Chondrocyte (in vitro differentiated cells): ENCODE measurements around the gene ARSJ. TPM values are rescaled to one million over a fixed set of nuclear protein-coding genes. Genes with fewer than 3 reads are reported as not detected.

Experiments used
- DNase-seq: peaks from one replicate; pipeline ENCODE4 v3.0.0; 2021; ENCODE audit warnings: mixed read lengths, low spot score
- H3K27ac Mint-ChIP-seq: one replicate; pipeline ENCODE4 v1.8.0; 2021; ENCODE audit warnings: mild to moderate bottlenecking, moderate library complexity, mixed read lengths; ENCODE audit not compliant: unreplicated experiment
- H3K27me3 Mint-ChIP-seq: 2 replicates; pipeline ENCODE4 v1.8.0; 2021; ENCODE audit warnings: low read depth, mixed read lengths
- H3K36me3 Mint-ChIP-seq: 2 replicates; pipeline ENCODE4 v1.8.0; 2021; ENCODE audit warnings: low read depth, mixed read lengths
- H3K4me1 Mint-ChIP-seq: 2 replicates; pipeline ENCODE4 v1.8.0; 2021; ENCODE audit warnings: low read depth, mild to moderate bottlenecking, mixed read lengths
- H3K4me3 Mint-ChIP-seq: one replicate; pipeline ENCODE4 v1.8.0; 2021; ENCODE audit warnings: mild to moderate bottlenecking, moderate library complexity, mixed read lengths; ENCODE audit not compliant: unreplicated experiment
- H3K9me3 Mint-ChIP-seq: 2 replicates; pipeline ENCODE4 v1.8.0; 2021; ENCODE audit warnings: low read depth, mixed read lengths
- CTCF ChIP-seq: fragments of 200-600 bp; sonication (generic); IDR thresholded peaks from 2 replicates; pipeline ENCODE4 v1.5.0; 2021; ENCODE audit warnings: antibody characterized with exemption, mild to moderate bottlenecking, moderate library complexity
- total RNA-seq: library from RNA; stranded (reverse); gene quantifications from 3 replicates; pipeline ENCODE4 v1.2.1, GENCODE V29; 2021

ARSJ gene
- total RNA-seq, 1 donor from 2014 or later, result 80.9 TPM

DNA sequence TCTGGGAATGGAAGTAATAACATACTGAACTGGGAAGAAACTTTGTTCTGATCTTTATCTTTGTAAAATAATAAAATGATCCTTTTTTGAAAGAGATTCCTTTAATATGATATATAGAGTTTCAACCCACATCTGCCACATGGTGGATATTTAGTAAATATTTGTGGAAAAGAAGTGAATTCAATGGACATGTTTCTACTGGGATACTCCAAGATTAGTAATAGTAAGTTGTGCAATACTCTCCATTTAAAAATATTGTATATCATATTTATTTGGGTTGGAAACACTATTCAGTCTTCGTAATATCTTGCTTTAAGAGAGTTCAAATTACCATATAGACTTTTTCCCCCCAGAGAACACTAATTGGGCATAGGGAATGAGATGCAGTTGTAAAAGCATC, 17.8 kb upstream of the ARSJ start:
- H3K4me3 Mint-ChIP-seq, result no peak overlapping the region
- no peak for DNase-seq

GRCh38 chr4:113996599-113997177, 17.2 kb upstream of the ARSJ start:
- no peak overlapping the region for H3K27ac Mint-ChIP-seq

More for the DNA sequence above, 17.8 kb upstream of the ARSJ start:
- no peak overlapping the region for H3K27ac Mint-ChIP-seq
- no peak for TF ChIP-seq CTCF
- H3K9me3 Mint-ChIP-seq, result no peaks in the 10 kb centered on the region
- peaks cover 3% of the 10 kb centered on the region for H3K4me1 Mint-ChIP-seq
- H3K27me3 Mint-ChIP-seq, result no peaks in the 10 kb centered on the region
- no peaks in the 10 kb centered on the region for H3K36me3 Mint-ChIP-seq

DNA sequence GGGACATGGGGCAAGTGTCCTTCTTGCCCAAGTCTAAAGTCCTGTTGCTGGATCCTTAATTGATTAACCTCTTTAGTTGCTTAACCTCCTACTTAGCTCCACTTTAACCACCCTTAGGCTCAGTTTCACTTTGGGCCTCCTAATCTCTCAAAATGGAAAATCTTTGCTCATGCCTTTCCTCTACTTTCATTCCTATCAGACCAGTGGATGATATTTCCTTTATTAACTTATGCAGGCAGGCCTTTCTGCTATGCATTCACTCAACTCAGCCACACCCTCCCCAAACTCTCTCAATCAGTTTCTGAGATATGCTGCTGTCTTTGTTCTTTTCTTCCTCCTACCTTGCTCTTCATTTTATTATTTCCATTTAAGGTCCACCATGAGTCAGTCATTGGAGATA, 14.4 kb upstream of the ARSJ start:
- no peak for DNase-seq
- Mint-ChIP-seq H3K36me3 (peaks cover under 1% of the 10 kb centered on the region), H3K4me3 (no peak overlapping the region), H3K27me3 (no peaks in the 10 kb centered on the region), H3K4me1 (no peaks in the 10 kb centered on the region), H3K9me3 (peaks cover under 1% of the 10 kb centered on the region), H3K27ac (no peak overlapping the region)
- TF ChIP-seq CTCF, result no peak

More at GRCh38 chr4:113996599-113997177, 17.2 kb upstream of the ARSJ start:
- Mint-ChIP-seq H3K36me3 (no peaks in the 10 kb centered on the region), H3K4me3 (no peak overlapping the region), H3K27me3 (no peaks in the 10 kb centered on the region), H3K9me3 (no peaks in the 10 kb centered on the region), H3K4me1 (peaks cover 3% of the 10 kb centered on the region)
- no peak for DNase-seq
- TF ChIP-seq CTCF, result no peak

DNA sequence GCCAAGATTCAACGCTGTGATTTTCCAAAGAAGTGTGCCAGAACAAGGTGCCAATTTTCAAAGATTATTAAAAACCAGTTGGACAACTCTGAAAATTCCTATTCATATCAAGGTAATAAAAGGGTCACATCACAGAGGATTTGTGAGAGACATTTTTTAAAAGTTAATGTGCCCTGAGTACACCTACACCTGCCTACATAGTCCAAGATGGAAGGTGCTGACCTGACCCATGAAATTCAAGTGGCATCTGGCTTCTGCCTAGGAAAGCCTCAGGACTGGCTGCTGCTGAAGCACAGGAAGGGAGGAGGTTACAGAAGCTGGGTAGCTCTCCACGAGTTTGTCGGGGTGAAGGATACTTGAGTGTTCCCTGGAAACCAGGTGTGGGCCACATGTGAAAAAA, 11.4 kb upstream of the ARSJ start:
- peaks cover 2% of the 10 kb centered on the region for H3K36me3 Mint-ChIP-seq
- no peaks in the 10 kb centered on the region for H3K4me1 Mint-ChIP-seq
- TF ChIP-seq CTCF, result no peak
- H3K27me3 Mint-ChIP-seq, result no peaks in the 10 kb centered on the region
- no peak overlapping the region for H3K27ac Mint-ChIP-seq
- H3K4me3 Mint-ChIP-seq, result no peak overlapping the region
- peaks cover 8% of the 10 kb centered on the region for H3K9me3 Mint-ChIP-seq
- no peak for DNase-seq

- TF ChIP-seq CTCF, result no peak
- Mint-ChIP-seq H3K9me3 (peaks cover 23% of the 10 kb centered on the region), H3K27me3 (no peaks in the 10 kb centered on the region), H3K4me3 (no peak overlapping the region), H3K36me3 (peaks cover 5% of the 10 kb centered on the region), H3K27ac (no peak overlapping the region), H3K4me1 (peaks cover 4% of the 10 kb centered on the region)
- DNase-seq, result no peak
These were observed 8.0 kb upstream of the ARSJ start for GRCh38 chr4:113987382-113987941.
